Measurements from ENCODE around the gene CCDC24.
A peak's percentile ranks its signal among the peaks of the same experiment; 100 is the strongest.

CCDC24 gene

DNA sequence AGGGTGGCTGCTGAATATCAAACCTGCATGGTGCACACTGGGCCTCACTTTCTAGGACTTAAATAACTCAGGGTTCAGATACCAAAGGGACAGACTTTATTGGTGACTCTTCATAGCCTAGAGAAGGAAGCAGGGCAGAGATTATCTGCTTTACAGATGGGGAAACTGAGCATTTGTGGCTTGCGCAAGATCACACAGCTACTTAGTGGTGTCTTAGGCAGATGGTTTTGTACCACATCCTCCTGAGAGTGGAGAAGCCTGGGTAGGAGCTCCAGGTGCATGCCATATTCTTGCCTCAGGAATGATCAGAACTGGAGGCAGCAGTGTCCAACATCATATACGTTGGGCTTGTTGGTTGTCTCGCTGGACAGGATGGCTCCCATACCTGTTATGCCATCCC lies 28.4 kb upstream of the CCDC24 start:
- DNase-seq (ENCODE audit: low read depth in 2 of 2): no peak

DNA sequence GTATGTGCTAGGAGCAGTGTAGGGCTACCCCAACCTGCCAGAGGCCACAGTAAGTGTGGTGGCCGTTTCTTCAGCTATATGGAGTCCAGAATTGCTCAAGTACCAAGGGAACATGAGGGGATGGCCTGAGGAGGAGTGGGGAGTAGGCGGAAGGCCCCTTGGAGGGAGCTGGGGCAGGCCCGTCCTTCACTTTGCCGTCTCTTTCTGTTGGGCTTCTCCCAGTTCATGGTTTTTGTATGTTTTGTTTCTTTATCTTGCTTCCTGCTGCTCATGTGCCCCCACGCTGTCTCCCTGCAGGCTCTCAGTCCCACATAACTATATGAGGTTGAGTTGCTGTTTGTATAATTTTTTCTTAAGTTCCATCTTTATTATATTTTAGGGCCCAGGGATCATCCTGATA lies 27.5 kb upstream of the CCDC24 start:
- DNase-seq (ENCODE audit: low read depth in 2 of 2): no peak

DNA sequence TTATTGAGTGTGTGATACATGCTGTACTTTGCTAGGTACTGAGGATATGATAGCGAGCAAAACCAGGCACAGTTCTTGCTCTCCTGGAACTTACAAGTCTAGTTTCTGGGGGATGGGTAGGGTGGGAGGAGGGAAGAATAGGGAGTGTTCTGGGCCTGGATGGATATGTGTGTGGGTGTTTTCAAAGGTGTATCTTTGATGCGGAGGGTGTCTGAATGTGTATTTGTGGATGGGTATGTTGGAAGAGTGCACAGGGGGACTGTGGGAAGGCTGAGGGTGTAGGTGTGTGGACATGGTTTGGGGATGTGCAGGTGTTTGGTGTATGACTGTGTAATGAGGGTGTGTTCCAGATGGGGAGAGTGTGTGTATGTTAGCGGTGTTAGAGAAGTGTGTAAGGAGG lies 26.1 kb upstream of the CCDC24 start:
- no peak for DNase-seq (ENCODE audit: low read depth in 2 of 2)

DNA sequence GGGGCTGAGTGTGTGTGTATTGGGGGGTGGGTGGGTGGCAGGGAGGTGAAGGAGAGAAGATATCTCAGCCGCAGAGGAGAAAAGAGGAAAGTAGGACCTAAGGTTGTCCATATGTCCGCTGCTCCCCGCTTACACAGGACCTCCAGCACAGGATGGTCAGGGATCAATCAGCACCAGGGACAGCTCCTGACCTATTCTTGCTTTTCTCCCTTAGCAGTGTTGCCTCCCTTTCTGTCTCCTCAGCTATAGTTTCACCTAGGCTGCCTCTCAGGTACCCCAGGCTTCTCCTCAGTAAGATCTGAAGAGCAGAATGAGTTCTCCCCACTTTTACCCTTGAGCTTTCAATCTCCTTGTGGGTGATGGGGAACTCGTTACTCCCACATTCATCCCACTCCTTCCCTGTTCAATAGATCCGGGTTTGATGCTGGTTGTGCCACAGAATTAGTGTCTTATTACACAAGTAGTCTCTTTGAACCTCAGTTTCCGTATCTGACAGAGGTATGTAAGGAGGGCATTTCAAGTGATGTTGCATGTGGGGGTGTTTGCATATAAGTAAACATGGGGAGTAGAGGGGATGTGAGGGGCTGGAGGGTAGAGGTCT lies 23.0 kb upstream of the CCDC24 start:
- no peak for DNase-seq (ENCODE audit: low read depth in 2 of 2)

DNA sequence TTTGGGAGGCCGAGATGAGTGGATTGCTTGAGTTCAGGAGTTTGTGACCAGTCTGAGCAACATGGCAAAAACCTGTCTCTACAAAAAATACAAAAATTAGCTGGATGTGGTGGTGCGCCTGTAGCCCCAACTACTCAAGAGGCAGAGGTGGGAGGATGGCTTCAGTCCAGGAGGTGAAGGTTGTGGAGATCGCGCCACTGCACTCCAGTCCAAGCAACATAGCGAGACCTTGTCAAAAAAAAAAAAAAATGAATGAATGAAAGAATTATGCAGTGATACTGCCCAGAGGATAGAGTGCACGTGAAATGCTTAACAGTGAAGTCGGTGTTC lies 22.0 kb upstream of the CCDC24 start:
- no peak for DNase-seq (ENCODE audit: low read depth in 2 of 2)

DNA sequence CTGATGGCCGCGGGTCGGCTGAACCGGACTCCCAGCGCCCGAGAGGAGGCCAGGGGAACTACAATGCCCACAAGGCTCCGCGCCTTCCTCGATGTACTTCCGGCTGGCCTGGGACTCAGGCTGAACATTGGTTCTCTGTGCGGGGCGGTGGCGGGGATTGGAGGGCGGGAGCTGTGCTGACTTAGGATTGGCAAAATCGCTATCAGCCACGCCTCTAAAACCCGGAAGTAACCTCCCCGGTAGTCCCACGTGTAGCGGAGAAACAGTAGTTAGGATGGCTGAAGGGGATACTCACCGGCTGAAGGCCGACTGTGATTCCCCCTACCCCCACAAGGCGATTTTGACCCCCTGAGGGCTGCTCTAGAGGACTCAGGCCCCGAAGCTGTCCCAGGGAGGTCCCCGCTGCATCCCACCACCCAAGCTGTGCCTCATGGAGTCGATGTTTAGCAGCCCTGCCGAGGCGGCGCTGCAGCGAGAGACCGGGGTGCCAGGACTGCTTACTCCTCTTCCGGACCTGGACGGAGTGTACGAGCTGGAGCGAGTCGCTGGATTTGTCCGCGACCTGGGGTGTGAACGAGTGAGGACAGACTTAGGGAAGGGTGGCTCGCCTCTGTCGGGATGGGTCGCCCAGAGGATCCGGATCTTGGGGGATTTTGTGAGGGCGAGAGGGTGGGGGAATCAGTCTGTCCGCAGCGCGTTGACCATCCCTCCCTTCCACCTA lies 21.5 kb upstream of the CCDC24 start, which contains the start of gene DPH2:
TSS of gene DPH2 (plus strand) at position 265 of the 721 bp plus-strand sequence. CDS start at position 431, 166 bp downstream.
- DNase-seq (ENCODE audit: low read depth in 2 of 2): peak; percentile 85 to 89

DNA sequence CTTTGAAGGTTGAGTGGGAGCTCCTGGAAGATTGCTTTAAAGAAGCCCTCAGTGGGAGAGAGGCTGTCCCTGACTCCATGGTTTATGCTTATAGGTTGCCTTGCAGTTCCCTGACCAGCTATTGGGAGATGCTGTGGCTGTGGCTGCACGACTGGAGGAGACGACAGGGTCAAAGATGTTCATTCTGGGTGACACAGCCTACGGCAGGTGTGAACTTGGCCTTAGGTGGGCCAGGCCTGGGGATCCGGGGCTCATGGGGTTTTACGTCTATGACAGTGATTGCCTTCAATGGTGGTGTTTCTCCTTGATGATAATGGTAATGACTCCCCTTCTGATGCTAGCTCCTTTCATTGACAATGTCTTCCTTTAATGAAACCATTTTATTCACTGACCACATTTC lies 20.9 kb upstream of the CCDC24 start:
- no peak for DNase-seq (ENCODE audit: low read depth in 2 of 2)

DNA sequence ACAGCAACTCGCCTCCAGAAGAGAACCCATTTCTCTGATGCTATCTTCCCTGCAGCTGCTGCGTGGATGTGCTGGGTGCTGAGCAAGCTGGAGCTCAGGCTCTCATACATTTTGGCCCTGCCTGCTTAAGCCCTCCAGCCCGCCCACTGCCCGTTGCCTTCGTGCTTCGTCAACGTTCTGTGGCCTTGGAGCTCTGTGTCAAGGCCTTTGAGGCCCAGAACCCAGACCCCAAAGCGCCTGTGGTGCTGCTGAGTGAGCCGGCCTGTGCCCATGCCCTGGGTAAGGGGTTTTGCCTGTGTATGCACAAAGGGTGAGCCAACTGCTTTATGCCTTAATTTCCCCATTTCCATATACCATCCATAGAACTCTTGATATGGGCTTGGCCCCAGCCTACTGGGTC lies 20.5 kb upstream of the CCDC24 start:
- DNase-seq (ENCODE audit: low read depth in 2 of 2): no peak

DNA sequence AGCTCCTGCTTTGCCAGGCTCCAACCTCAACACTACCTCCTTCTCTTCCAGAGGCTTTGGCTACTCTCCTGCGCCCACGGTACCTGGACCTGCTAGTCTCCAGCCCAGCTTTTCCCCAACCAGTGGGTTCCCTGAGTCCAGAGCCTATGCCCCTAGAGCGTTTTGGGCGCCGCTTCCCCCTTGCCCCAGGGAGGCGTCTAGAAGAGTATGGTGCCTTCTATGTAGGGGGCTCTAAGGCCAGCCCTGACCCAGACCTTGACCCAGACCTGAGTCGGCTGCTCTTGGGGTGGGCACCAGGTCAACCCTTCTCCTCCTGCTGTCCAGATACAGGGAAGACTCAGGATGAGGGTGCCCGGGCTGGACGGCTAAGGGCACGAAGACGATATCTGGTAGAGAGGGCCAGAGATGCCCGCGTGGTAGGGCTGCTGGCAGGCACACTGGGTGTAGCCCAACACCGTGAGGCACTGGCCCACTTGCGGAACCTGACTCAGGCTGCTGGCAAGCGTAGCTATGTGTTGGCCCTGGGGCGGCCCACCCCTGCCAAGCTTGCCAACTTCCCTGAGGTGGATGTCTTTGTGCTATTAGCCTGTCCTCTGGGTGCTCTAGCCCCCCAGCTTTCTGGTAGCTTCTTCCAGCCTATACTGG lies 19.9 kb upstream of the CCDC24 start:
- DNase-seq (ENCODE audit: low read depth in 2 of 2): no peak

DNA sequence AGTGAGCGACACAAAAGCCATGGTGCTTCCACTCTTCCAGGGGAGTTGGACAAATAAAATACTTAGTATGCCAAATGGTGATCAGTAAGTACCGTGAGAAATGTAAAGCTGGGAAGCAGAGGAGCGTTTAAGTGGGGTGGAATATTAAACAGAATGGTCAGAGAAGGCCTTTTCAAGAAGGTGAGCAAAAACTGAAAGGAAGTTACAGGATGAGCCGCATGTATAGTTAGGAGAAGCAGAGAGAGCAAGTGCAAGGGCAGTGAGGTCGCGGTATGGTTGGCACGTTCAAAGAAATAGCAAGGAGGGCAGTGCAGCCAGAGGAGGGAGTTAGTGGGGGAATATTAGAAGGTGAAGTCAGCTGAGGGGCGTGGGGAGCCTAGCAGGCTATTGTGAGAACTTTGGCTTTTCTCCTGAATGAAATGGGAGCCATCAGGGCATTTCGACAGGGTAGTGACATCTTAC lies 17.4 kb upstream of the CCDC24 start:
- DNase-seq (ENCODE audit: low read depth in 2 of 2): no peak

DNA sequence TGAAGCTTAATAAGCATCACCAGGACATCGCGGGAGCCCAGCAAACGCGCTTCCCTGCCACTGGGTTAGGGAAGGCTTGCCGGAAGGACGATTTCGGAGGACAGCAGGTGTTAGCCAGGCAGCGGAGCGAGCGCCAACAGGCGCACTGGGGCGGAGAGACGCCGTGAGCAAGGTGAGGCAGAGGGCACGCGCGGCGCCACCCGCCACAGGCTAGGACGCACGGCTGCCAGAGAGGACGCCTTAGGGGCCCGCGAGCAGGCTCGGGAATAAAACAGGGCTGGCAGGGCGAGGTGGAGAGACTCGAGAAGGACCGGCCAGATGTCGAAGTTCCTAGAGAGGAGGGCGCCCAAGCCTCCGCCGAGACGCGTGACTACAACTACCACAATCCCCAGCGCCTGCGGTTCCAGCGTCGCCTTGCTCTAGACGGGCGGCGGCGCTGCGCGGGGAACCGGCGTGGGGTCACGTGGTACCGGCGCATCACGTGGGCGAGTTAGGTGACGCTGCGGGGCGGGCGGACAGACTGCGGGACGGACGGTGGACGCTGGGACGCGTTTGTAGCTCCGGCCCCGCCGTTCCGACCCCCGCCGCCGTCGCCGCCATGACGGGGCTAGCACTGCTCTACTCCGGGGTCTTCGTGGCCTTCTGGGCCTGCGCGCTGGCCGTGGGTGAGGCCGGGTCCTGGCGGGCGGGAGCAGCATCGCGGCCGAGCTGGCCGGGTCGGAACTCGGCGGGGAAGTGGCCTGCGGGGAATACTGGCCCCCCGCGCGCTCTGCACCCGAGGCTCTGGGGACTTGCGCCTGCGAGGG lies 16.8 kb upstream of the CCDC24 start, which contains the start of gene ATP6V0B:
TSS of gene ATP6V0B (plus strand) at position 518 of the 806 bp plus-strand sequence. CDS start at position 599, 81 bp downstream.
- peak; percentile 89 to 91 for DNase-seq (ENCODE audit: low read depth in 2 of 2)

DNA sequence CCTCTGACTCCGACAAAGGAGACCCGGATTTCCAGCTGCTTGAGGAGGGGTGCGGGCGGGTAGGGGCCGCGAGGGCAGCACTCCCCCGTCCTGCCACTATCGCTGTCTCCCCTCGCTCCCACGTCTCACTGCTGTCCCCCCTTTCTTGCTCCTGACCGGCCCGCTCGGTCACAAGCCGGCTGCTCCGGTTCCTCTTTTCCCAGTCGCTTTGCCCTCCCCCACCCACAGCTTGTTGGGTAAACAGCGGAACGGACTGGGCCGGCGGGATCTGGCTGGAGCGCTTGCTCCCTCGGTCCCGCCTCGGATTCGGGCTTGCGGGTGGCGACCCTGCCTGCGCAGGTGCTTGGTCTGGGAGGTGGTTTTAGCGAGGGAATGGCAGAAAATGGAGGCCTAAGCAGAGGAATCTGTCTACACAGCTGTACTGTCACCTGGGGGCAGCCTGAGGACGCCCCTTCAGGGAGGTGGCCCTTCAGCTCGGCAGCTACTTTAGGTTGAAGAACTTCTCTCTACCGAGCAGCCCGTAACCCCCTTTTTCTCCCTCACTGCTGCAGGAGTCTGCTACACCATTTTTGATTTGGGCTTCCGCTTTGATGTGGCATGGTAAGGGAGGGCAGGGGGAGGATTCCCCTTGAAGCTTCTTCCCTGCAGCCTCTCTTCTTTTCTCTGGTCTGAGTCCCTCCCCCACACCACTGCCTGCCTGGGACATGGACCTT lies 16.0 kb upstream of the CCDC24 start:
- no peak for DNase-seq (ENCODE audit: low read depth in 2 of 2)

DNA sequence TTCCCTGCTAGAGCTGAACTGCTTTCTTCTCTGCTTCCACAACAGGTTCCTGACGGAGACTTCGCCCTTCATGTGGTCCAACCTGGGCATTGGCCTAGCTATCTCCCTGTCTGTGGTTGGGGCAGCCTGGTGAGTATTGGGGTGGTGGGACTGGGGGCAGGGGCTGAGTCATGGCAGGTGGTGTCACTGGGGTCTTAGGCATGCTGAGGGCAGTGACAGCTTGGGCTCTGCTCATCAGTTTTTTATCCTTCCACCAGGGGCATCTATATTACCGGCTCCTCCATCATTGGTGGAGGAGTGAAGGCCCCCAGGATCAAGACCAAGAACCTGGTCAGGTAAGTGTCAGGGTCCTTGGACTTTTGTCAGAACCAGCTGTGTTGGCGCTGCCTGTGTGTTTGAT lies 15.4 kb upstream of the CCDC24 start:
- DNase-seq (ENCODE audit: low read depth in 2 of 2): no peak

DNA sequence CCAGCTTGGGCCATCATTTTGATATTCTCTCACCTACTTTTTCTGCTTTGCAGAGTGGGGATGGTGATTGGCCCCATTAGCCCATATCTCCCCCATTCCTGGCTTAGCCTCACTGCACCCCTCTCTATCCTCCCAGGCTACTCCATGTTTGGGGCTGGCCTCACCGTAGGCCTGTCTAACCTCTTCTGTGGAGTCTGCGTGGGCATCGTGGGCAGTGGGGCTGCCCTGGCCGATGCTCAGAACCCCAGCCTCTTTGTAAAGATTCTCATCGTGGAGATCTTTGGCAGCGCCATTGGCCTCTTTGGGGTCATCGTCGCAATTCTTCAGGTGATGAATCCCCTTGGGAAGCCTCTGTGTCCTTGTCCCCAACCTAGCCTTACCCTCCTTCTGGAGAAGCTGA lies 14.5 kb upstream of the CCDC24 start:
- DNase-seq (ENCODE audit: low read depth in 2 of 2): no peak

DNA sequence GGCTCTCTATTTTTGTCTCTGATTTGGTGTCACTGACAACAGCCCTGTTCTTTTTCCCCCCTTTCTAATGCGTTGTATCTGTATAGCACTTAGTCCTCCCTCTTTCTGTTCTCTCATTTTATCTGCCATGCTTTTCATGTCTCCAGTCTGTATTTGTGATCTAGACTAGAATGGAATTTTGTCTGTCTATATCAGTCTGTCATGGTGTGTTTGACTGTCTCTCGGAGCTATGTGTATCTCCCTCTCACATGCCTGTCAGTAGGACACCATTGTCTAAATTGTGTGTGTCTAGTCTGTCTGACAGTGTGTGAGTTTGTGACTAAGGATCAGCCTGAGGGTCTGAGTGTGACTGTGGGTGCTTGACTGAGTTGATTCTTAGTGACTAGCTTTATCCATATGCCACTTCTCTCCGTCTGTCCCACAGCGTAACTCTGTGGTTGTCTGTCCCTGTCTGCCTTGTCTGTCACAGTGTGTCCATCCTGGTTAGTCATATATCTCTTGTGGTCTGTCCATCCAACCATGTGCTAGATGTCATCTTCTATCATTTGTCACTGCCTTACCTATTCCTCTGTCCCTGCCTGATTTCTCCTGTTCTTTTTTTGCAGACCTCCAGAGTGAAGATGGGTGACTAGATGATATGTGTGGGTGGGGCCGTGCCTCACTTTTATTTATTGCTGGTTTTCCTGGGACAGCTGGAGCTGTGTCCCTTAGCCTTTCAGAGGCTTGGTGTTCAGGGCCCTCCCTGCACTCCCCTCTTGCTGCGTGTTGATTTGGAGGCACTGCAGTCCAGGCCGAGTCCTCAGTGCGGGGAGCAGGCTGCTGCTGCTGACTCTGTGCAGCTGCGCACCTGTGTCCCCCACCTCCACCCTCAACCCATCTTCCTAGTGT lies 13.8 kb upstream of the CCDC24 start:
- DNase-seq (ENCODE audit: low read depth in 2 of 2): no peak

DNA sequence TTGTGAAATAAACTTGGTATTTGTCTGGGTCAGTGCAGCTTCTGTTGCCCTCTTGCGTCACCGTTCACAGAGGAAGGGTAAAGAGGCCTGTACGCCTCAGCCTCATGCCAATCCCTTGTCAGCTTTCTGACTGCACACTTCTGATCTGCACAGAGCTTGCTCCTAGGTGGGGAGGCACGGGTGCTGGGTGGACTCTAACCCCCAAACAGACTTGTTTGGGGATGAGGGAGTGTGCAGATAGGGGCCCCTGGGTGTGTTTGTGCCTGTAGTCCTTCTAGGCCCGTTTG lies 13.2 kb upstream of the CCDC24 start:
- no peak for DNase-seq (ENCODE audit: low read depth in 2 of 2)

DNA sequence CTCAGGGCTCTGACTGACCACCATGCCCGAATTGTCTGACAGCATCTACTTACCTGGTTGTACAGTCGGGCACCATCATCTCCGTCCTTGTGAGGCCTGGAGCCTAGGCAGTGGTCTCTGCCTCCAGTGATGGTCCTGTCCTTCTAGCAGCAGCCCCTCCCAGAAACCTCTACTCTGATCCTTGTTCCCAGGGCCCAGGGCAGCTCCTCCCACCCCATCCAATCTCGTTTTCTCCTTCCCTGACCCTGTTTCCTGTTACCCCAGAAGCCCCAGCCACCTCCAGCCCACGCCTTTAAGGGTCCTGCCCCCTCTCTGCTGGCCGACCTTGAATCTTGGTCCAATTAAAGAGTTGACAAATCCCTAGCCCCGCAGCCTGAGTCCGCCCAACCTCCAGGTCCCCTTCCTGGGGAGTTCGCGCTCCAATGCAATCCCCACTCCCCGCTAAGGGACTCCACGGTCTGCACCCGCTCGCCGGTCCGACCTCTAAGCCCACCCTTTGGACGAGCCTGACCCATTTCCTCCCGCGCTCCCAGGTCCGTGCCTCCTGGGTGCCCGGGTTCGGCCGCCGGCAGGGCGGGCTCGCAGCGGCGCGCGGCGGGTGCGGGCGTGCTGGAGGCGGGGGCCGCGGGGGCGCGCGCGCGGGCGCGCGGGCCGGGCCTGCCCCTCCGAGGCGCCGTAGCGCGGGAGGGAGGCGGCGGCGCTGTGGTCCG lies 12.7 kb upstream of the CCDC24 start, which contains the start of gene B4GALT2:
TSS of gene B4GALT2 (plus strand) at position 660 of the 710 bp plus-strand sequence. CDS start 1,951 bp downstream, outside the sequence.
- peak in 1 of 2 donors; percentile 11 for DNase-seq (ENCODE audit: low read depth in 2 of 2)

DNA sequence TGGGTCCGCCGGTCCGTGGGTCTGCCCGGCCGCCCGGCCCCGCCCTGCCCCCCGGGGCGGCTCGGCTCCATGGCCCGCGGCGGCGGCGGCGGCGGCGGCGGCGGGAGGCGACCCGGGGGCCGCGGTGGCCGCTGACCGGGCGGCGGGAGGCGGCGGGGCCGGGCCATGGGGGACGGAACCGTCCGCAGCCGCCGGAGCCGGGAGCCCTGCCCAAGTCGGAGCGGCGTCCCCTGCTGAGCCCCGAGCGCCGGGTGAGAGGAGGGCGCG lies 12.2 kb upstream of the CCDC24 start:
- no peak for DNase-seq (ENCODE audit: low read depth in 2 of 2)

DNA sequence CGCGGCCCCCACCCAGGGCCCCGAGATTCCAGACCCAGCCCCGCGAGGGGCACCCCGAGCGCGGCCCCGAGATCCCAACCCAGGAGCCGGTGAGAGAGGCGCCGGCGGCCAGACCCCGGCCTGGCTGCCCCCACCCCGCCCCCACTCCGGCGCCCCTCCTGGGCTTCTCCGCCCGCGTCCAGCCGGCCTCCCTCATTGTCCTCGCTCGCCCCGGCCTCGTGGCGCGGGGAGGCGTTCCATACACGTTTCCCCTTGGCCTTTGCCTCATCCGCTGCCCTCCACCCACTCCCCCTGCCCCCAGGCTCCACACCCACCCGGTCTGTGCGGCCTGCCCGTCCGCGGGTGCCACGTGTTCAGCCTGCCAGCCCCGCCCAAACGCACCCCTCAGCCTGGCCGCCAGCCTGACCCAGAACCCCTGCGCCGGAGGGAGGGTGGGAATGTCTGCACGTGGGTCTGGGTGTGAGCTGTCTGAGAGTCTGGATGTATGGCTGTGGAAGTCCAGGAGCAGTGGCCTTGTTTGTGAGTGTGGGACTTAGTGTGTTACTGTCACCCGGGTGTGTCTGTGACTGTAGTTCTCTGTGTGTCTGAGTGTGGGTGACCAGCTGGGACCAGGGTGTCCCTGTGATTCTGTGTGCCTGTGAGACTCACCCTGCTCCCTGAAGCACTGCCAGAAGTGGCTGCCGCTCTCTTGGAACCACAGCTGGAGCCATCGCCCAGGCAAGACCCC lies 11.7 kb upstream of the CCDC24 start:
- DNase-seq (ENCODE audit: low read depth in 2 of 2): no peak

Measured in stimulated activated CD8-positive, alpha-beta memory T cell treated with anti-CD3 and anti-CD28 coated beads, Interleukin-2, amount 100 ng/mL, for 1 hour (primary cell).